Activated CD8-positive, alpha-beta memory T cell treated with anti-CD3 and anti-CD28 coated beads, Interleukin-2, amount 50 U/mL, for 24 hours (primary cell): Measurements from ENCODE around the gene TKTL2.
"Not testable (repeated sequence)": the region's sequence is repeated elsewhere in the genome, so short reads cannot be mapped to it uniquely, and the experiment has no call there.

Source experiments
- DNase-seq: peaks from one replicate; pipeline ENCODE4 v3.0.0-alpha.2; 2020; ENCODE audit errors: extremely low read depth

Gene TKTL2

DNA sequence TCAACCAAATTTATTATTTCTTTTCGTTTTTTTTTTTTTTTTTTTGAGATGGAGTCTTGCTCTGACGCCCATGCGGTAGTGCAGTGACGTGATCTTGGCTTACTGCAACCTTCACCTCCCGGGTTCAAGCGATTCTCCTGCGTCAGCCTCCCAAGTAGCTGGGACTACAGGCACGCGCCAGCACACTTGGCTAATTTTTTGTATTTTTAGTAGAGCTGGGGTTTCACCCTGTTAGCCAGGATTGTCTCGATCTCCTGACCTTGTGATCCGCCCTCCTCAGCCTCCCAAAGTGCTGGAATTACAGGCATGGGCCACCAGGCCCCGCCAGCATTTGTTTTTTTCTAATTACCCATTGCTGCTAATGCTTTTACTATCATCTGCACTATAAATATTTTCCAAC lies 26.5 kb downstream of the TKTL2 start:
- not testable (repeated sequence) for DNase-seq

DNA sequence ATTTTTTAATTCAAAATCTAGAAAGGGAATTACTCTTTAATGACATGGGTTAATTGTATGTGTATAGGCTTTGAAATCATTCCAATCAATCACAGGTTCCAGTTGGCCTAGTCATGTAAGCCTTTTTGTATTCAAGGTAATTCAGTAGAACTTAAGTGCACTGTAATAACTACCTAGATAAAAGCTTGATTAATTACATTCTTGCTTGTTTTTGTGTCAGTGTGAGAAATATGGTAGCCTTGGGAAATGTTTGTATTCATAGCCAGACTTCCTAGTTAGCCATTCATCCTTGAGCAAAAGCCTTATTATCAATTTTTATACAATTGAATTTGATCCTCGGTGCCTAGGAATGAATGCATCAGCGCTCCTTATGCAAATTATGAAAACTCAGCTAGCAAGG lies 33.5 kb downstream of the TKTL2 start:
- DNase-seq: no peak
